Sigmoid colon (tissue), 4 donors: ENCODE measurements around the gene STK17B.

ENCODE experiments used
- EP300 ChIP-seq, 4 donors: sonication (generic); formaldehyde crosslinking; IDR thresholded peaks; one replicate each; pipeline ENCODE4 v1.6.1; 2017; ENCODE audit warnings: antibody characterized with exemption in 4 of 4
- POLR2A ChIP-seq, 2 donors: fragments of 450-650 bp; IDR thresholded peaks; one replicate each; pipeline ENCODE4 v1.6.1; 2016; ENCODE audit warnings: antibody characterized with exemption in 2 of 2, mild to moderate bottlenecking in 2 of 2, moderate library complexity in 2 of 2
- POLR2AphosphoS5 ChIP-seq, 4 donors: sonication (generic); formaldehyde crosslinking; IDR thresholded peaks; one replicate each; pipeline ENCODE4 v1.6.1; 2017; ENCODE audit warnings: antibody characterized with exemption in 4 of 4

DNA sequence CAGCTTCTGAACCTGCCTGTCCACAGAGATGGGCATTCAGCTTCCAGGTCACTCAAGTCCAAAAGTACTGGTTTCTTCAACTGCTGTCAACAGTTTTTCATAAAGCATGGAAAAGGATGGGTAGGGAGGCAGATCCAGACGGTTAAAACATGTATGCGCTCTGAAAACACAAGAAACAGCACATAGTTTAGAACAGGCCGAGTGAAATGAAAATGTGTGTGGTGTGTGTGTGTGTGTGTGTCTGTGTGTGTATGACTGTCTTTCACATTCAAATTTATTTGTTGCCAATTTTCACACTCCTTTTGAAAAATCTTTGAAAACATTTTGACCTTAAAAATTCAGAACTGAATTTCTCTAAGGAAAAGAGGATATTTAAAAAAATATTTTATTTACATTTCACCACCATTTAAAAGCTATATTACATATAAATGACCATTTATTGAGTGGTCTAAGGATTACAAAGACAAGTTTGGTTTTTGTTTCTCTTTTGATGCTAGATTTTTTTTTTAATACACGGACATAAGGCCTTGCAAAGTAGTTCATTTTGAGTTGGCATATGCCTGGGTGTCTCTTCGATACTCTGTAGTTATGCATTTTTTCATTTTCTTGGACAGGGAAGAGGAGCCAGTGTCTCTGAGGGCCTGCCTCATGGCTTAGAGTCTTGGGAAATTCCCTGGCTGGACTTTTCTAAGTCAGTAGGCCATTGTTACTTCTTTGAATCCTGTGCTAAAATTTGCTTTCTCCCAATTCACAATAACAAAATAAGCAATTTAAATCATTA, 30.0 kb upstream of the STK17B start:
- TF ChIP-seq POLR2AphosphoS5 (IDR thresholded peaks at IDR 0.05) (no peak), POLR2A (IDR thresholded peaks at IDR 0.05) (no peak), EP300 (IDR thresholded peaks at IDR 0.05) (no peak)
